Large intestine (tissue), 3 donors: ENCODE results near the gene ZBTB47. TPM values are rescaled to one million over a fixed set of nuclear protein-coding genes. Genes with fewer than 3 reads are reported as not detected.

ENCODE experiments used
- DNase-seq, 2 donors: peaks; one replicate each; pipeline versions ENCODE4 v3.0.0 to v3.0.0-alpha.2; 2013
- H3K27ac ChIP-seq: one replicate; pipeline ENCODE4 v1.5.1; 2013; ENCODE audit warnings: low read length
- H3K27me3 ChIP-seq: 2 replicates; pipeline ENCODE4 v1.6.1; 2013; ENCODE audit warnings: low read length; ENCODE audit not compliant: control insufficient read depth, insufficient read depth
- H3K36me3 ChIP-seq: 2 replicates; pipeline ENCODE4 v1.6.1; 2013; ENCODE audit warnings: low read length; ENCODE audit not compliant: control insufficient read depth, insufficient read depth
- H3K4me1 ChIP-seq: one replicate; pipeline ENCODE4 v1.6.1; 2013; ENCODE audit warnings: low read length; ENCODE audit not compliant: control insufficient read depth, insufficient read depth
- H3K4me3 ChIP-seq: one replicate; pipeline ENCODE4 v1.5.1; 2013; ENCODE audit warnings: low read length
- H3K9me3 ChIP-seq: one replicate; pipeline ENCODE4 v1.6.1; 2013; ENCODE audit warnings: mild to moderate bottlenecking, low read depth, low read length, moderate library complexity; ENCODE audit not compliant: control insufficient read depth
- WGBS: methylation state at CpG from one replicate; pipeline ENCODE4 v1.1.5; 2013; ENCODE audit warnings: low lambda C conversion rate; ENCODE audit not compliant: insufficient coverage; 5-methylcytosine and 5-hydroxymethylcytosine counted together
- polyA plus RNA-seq: library from polyadenylated mRNA; unstranded; fragments of 120-200 nt; gene quantifications from one replicate; pipeline ENCODE4 v1.2.1, GENCODE V29; 2013

Gene ZBTB47
- polyA plus RNA-seq, 1 donor, result 12.5 TPM

GRCh38 chr3:42652251-42652610 is 1.3 kb upstream of the ZBTB47 start:
- Histone ChIP-seq H3K27me3 (no peaks in the 10 kb centered on the region), H3K9me3 (no peaks in the 10 kb centered on the region), H3K4me3 (no peak overlapping the region), H3K36me3 (peaks cover 20% of the 10 kb centered on the region), H3K27ac (no peak overlapping the region), H3K4me1 (peaks cover 30% of the 10 kb centered on the region)
- WGBS, result no CpG with 5 or more reads among the region's 1 CpG
- no peak for DNase-seq

- H3K4me1 ChIP-seq, result peaks cover 30% of the 10 kb centered on the region
- 100% methylated on average over 1 of the region's 7 CpGs for WGBS
- H3K27me3 ChIP-seq, result no peaks in the 10 kb centered on the region
These were observed 740 bp upstream of the ZBTB47 start for GRCh38 chr3:42652611-42653302.

GRCh38 chr3:42653303-42653559 is 266 bp upstream of the ZBTB47 start:
- H3K27me3 ChIP-seq, result no peaks in the 10 kb centered on the region
- 80% methylated on average over 1 of the region's 3 CpGs for WGBS
- DNase-seq, result no peak
- H3K4me1 ChIP-seq, result peaks cover 30% of the 10 kb centered on the region
- H3K9me3 ChIP-seq, result no peaks in the 10 kb centered on the region
- no peak overlapping the region for H3K27ac ChIP-seq
- H3K4me3 ChIP-seq, result peak overlapping the region; percentile 81
- peaks cover 10% of the 10 kb centered on the region for H3K36me3 ChIP-seq

More at GRCh38 chr3:42652611-42653302, 740 bp upstream of the ZBTB47 start:
- peaks cover 14% of the 10 kb centered on the region for H3K36me3 ChIP-seq
- no peaks in the 10 kb centered on the region for H3K9me3 ChIP-seq
- DNase-seq, result peak in 1 of 2 donors; percentile 25
- H3K27ac ChIP-seq, result no peak overlapping the region
- no peak overlapping the region for H3K4me3 ChIP-seq

GRCh38 chr3:42654331-42655201 is 1.1 kb downstream of the ZBTB47 start:
- H3K27ac ChIP-seq, result peak overlapping the region; percentile 44
- H3K4me3 ChIP-seq, result peak overlapping the region; percentile 81
- no peaks in the 10 kb centered on the region for H3K9me3 ChIP-seq
- DNase-seq, result peak; percentile 44 to 68
- H3K4me1 ChIP-seq, result peaks cover 30% of the 10 kb centered on the region
- peaks cover 12% of the 10 kb centered on the region for H3K36me3 ChIP-seq
- H3K27me3 ChIP-seq, result no peaks in the 10 kb centered on the region
- WGBS, result no CpG with 5 or more reads among the region's 94 CpGs

GRCh38 chr3:42655331-42655888 is 1.9 kb downstream of the ZBTB47 start:
- peaks cover 30% of the 10 kb centered on the region for H3K4me1 ChIP-seq
- peak in 1 of 2 donors; percentile 40 for DNase-seq

GRCh38 chr3:42655980-42656679 is 2.6 kb downstream of the ZBTB47 start:
- Histone ChIP-seq H3K4me3 (no peak overlapping the region), H3K27ac (no peak overlapping the region), H3K27me3 (no peaks in the 10 kb centered on the region), H3K36me3 (peaks cover 19% of the 10 kb centered on the region), H3K4me1 (peaks cover 30% of the 10 kb centered on the region), H3K9me3 (no peaks in the 10 kb centered on the region)
- WGBS, result no CpG with 5 or more reads among the region's 6 CpGs
- DNase-seq, result peak in 1 of 2 donors; percentile 50

More at GRCh38 chr3:42655331-42655888, 1.9 kb downstream of the ZBTB47 start:
- Histone ChIP-seq H3K27ac (no peak overlapping the region), H3K4me3 (peak overlapping the region; percentile 58), H3K9me3 (no peaks in the 10 kb centered on the region), H3K36me3 (peaks cover 16% of the 10 kb centered on the region), H3K27me3 (no peaks in the 10 kb centered on the region)
- no CpG with 5 or more reads among the region's 4 CpGs for WGBS

- Histone ChIP-seq H3K36me3 (peaks cover 19% of the 10 kb centered on the region), H3K27ac (no peak overlapping the region), H3K4me3 (no peak overlapping the region), H3K4me1 (peaks cover 30% of the 10 kb centered on the region), H3K27me3 (no peaks in the 10 kb centered on the region), H3K9me3 (no peaks in the 10 kb centered on the region)
- DNase-seq, result no peak
- WGBS, result no CpG with 5 or more reads among the region's 9 CpGs
These were observed 3.4 kb downstream of the ZBTB47 start for GRCh38 chr3:42656680-42657610.

- Histone ChIP-seq H3K27ac (no peak overlapping the region), H3K4me3 (no peak overlapping the region), H3K27me3 (no peaks in the 10 kb centered on the region), H3K36me3 (peaks cover 19% of the 10 kb centered on the region), H3K4me1 (peaks cover 24% of the 10 kb centered on the region), H3K9me3 (no peaks in the 10 kb centered on the region)
- no CpG with 5 or more reads among the region's 4 CpGs for WGBS
- no peak for DNase-seq
These were observed 4.2 kb downstream of the ZBTB47 start for GRCh38 chr3:42657675-42658074.

GRCh38 chr3:42658091-42658770 is 4.7 kb downstream of the ZBTB47 start:
- no peak for DNase-seq
- peaks cover 20% of the 10 kb centered on the region for H3K4me1 ChIP-seq
- no CpG with 5 or more reads among the region's 34 CpGs for WGBS
- no peak overlapping the region for H3K4me3 ChIP-seq
- no peak overlapping the region for H3K27ac ChIP-seq
- no peaks in the 10 kb centered on the region for H3K9me3 ChIP-seq
- H3K36me3 ChIP-seq, result peaks cover 19% of the 10 kb centered on the region
- no peaks in the 10 kb centered on the region for H3K27me3 ChIP-seq
